ENCODE results near the gene SSX2IP. TPM values are rescaled to one million over a fixed set of nuclear protein-coding genes. Genes with fewer than 3 reads are reported as not detected.

Gene SSX2IP
- total RNA-seq, 1 donor from 2014 or later: 5.4 TPM

- peak overlapping the region; percentile 73 for H3K27ac Mint-ChIP-seq
- DNase-seq: no peak
- POLR2A ChIA-PET: interaction anchor here (0.6 to 1.5 kb wide), 2 partner anchors 8 to 537 kb away, joined by 3 read pairs; no protein-coding TSS in a partner anchor
Observed at GRCh38 chr1:84693005-84693404, 2.7 kb upstream of the SSX2IP start.

GRCh38 chr1:84692391-84692790 is 2.1 kb upstream of the SSX2IP start:
- Mint-ChIP-seq H3K9me3 (no peaks in the 10 kb centered on the region), H3K27me3 (no peaks in the 10 kb centered on the region), H3K36me3 (ENCODE audit: low read depth) (no peaks in the 10 kb centered on the region), H3K27ac (peak overlapping the region; percentile 73), H3K4me1 (peaks cover 32% of the 10 kb centered on the region), H3K4me3 (peak overlapping the region; percentile 71)
- ChIA-PET CTCF (interaction anchor here (0.6 kb wide), 1 partner anchor 119 kb away, joined by 3 read pairs; no protein-coding TSS in a partner anchor), POLR2A (interaction anchor here (1.5 kb wide), 1 partner anchor 536 kb away, joined by 3 read pairs; no protein-coding TSS in a partner anchor)
- DNase-seq: no peak
- ATAC-seq (ENCODE audit: low read depth): no peak
- intact Hi-C loops (cut with micrococcal nuclease): loop anchor here (5.0 to 10.0 kb wide), 2 partner anchors 372 to 1015 kb away; partner anchors contain the start of gene ZNHIT6
- no peak for TF ChIP-seq CTCF (IDR thresholded peaks at IDR 0.05)

More at GRCh38 chr1:84693005-84693404, 2.7 kb upstream of the SSX2IP start:
- no peak for ATAC-seq (ENCODE audit: low read depth)
- H3K27me3 Mint-ChIP-seq: no peaks in the 10 kb centered on the region
- CTCF ChIA-PET: interaction anchor here (1.4 kb wide), 1 partner anchor 31 kb away, joined by 3 read pairs; no protein-coding TSS in a partner anchor
- intact Hi-C loops (cut with micrococcal nuclease): loop anchor here (5.0 to 10.0 kb wide), 2 partner anchors 372 to 1014 kb away; partner anchors contain the start of gene ZNHIT6
- H3K36me3 Mint-ChIP-seq (ENCODE audit: low read depth): no peaks in the 10 kb centered on the region
- H3K4me3 Mint-ChIP-seq: peak overlapping the region; percentile 71
- TF ChIP-seq CTCF (IDR thresholded peaks at IDR 0.05): no peak
- no peaks in the 10 kb centered on the region for H3K9me3 Mint-ChIP-seq
- H3K4me1 Mint-ChIP-seq: peaks cover 32% of the 10 kb centered on the region

- ATAC-seq (ENCODE audit: low read depth) (no peak), DNase-seq (no peak)
- no peaks in the 10 kb centered on the region for H3K9me3 Mint-ChIP-seq
- peaks cover 32% of the 10 kb centered on the region for H3K4me1 Mint-ChIP-seq
- no peaks in the 10 kb centered on the region for H3K36me3 Mint-ChIP-seq (ENCODE audit: low read depth)
- ChIA-PET CTCF (no interaction called here), POLR2A (no interaction called here)
- H3K27me3 Mint-ChIP-seq: no peaks in the 10 kb centered on the region
- peak overlapping the region; percentile 89 for H3K27ac Mint-ChIP-seq
- TF ChIP-seq CTCF (IDR thresholded peaks at IDR 0.05): no peak
- H3K4me3 Mint-ChIP-seq: peak overlapping the region; percentile 91
- intact Hi-C loops (cut with micrococcal nuclease): loop anchor here (2.0 to 10.0 kb wide), 8 partner anchors 248 to 1016 kb away; partner anchors contain the start of genes BCL10, MCOLN2, TTLL7 and ZNHIT6
Observed at GRCh38 chr1:84691122-84691783, 992 bp upstream of the SSX2IP start.

GRCh38 chr1:84689514-84690396 is 506 bp downstream of the SSX2IP start:
- Mint-ChIP-seq H3K27ac (peak overlapping the region; percentile 46), H3K36me3 (ENCODE audit: low read depth) (no peaks in the 10 kb centered on the region), H3K9me3 (no peaks in the 10 kb centered on the region), H3K27me3 (no peaks in the 10 kb centered on the region), H3K4me3 (peak overlapping the region; percentile 91), H3K4me1 (peaks cover 32% of the 10 kb centered on the region)
- TF ChIP-seq CTCF (IDR thresholded peaks at IDR 0.05): no peak
- ChIA-PET CTCF (interaction anchor here (0.8 to 1.6 kb wide), 2 partner anchors 86 to 184 kb away, joined by 3 to 4 read pairs; partner anchors contain the start of genes GNG5 and SPATA1), POLR2A (interaction anchor here (1.6 to 2.5 kb wide), 2 partner anchors 116 to 184 kb away, joined by 7 to 9 read pairs; partner anchors contain the start of genes CTBS, GNG5 and SPATA1)
- DNase-seq: no peak
- intact Hi-C loops (cut with micrococcal nuclease): loop anchor here (1.0 to 10.0 kb wide), 14 partner anchors 11 to 1018 kb away; partner anchors contain the start of genes BCL10, CTBS, GNG5 and MCOLN2
- ATAC-seq (ENCODE audit: low read depth): peak; percentile 20

All from activated B cell treated with CpG ODN at 0.5 μM for 24 hours (primary cell).